Astrocyte of the cerebellum (primary cell): Measurements from ENCODE around the gene MGAT4A.

Experiments used
- DNase-seq: peaks from one replicate; pipeline ENCODE4 v3.0.0-alpha.2; 2011; ENCODE audit warnings: low read depth
- H3K4me3 ChIP-seq: 2 replicates; pipeline ENCODE4 v1.5.1; 2011; ENCODE audit warnings: mild to moderate bottlenecking, low read depth, low read length, moderate library complexity
- CTCF ChIP-seq: IDR thresholded peaks from 2 replicates; pipeline ENCODE4 v1.5.1; 2012; ENCODE audit warnings: low read length, low read depth, moderate library complexity, mild to moderate bottlenecking; ENCODE audit errors: missing control alignments
- in situ Hi-C: cut with HindIII; loops from 2 replicates; pipeline ENCODE4 v1.10.0; 2017; ENCODE audit warnings: low sequenced_read_pairs

MGAT4A gene

GRCh38 chr2:98743835-98744234 lies 12.9 kb upstream of the MGAT4A start:
- in situ Hi-C loops, result no loop called here
- no peak for DNase-seq

GRCh38 chr2:98739020-98739419 lies 8.1 kb upstream of the MGAT4A start:
- in situ Hi-C loops, result no loop called here
- DNase-seq, result no peak
- TF ChIP-seq CTCF, result no peak
- H3K4me3 ChIP-seq, result no peak overlapping the region

More at GRCh38 chr2:98743835-98744234, 12.9 kb upstream of the MGAT4A start:
- TF ChIP-seq CTCF, result no peak
- H3K4me3 ChIP-seq, result no peak overlapping the region

GRCh38 chr2:98738304-98738703 lies 7.4 kb upstream of the MGAT4A start:
- DNase-seq, result no peak
- in situ Hi-C loops, result no loop called here
- H3K4me3 ChIP-seq, result no peak overlapping the region
- no peak for TF ChIP-seq CTCF

GRCh38 chr2:98737848-98738247 lies 6.9 kb upstream of the MGAT4A start:
- H3K4me3 ChIP-seq, result no peak overlapping the region
- DNase-seq, result no peak
- no peak for TF ChIP-seq CTCF
- in situ Hi-C loops, result no loop called here

- no peak for DNase-seq
- no peak overlapping the region for H3K4me3 ChIP-seq
- in situ Hi-C loops, result no loop called here
- TF ChIP-seq CTCF, result no peak
These were observed 5.5 kb upstream of the MGAT4A start for GRCh38 chr2:98736464-98736889.

GRCh38 chr2:98734823-98735260 lies 3.9 kb upstream of the MGAT4A start:
- in situ Hi-C loops, result no loop called here
- DNase-seq, result no peak
- TF ChIP-seq CTCF, result no peak
- H3K4me3 ChIP-seq, result no peak overlapping the region

GRCh38 chr2:98734162-98734561 lies 3.2 kb upstream of the MGAT4A start:
- H3K4me3 ChIP-seq, result no peak overlapping the region
- no peak for DNase-seq
- TF ChIP-seq CTCF, result no peak
- in situ Hi-C loops, result no loop called here
